ENCODE data around the gene SLC44A5. TPM values are rescaled to one million over a fixed set of nuclear protein-coding genes. Genes with fewer than 3 reads are reported as not detected.
A peak's percentile ranks its signal among the peaks of the same experiment; 100 is the strongest.

Gene SLC44A5
- total RNA-seq, 4 donors from 2014 or later: 2.2 to 5.2 (median 3.3) TPM; not detected in 1

DNA sequence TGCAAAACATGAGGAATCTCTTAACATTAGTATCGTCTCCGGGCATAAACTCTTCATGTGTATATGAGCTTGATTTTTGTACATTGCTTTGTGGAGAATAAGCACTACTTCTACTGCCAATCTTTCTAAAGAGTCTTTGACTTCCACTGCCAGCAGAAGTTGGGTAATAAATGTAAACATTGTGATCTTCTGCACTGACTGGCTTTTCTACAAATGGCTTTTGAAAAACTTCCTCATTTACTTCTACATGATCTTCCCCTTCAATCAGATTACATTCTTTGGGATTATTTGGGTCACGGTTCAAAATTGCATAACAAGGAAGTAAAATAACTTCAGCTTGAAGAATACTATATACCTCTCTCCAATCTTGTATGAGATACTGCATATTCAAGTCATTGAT lies 30.4 kb upstream of the SLC44A5 start:
- TF ChIP-seq, protein P1, sequence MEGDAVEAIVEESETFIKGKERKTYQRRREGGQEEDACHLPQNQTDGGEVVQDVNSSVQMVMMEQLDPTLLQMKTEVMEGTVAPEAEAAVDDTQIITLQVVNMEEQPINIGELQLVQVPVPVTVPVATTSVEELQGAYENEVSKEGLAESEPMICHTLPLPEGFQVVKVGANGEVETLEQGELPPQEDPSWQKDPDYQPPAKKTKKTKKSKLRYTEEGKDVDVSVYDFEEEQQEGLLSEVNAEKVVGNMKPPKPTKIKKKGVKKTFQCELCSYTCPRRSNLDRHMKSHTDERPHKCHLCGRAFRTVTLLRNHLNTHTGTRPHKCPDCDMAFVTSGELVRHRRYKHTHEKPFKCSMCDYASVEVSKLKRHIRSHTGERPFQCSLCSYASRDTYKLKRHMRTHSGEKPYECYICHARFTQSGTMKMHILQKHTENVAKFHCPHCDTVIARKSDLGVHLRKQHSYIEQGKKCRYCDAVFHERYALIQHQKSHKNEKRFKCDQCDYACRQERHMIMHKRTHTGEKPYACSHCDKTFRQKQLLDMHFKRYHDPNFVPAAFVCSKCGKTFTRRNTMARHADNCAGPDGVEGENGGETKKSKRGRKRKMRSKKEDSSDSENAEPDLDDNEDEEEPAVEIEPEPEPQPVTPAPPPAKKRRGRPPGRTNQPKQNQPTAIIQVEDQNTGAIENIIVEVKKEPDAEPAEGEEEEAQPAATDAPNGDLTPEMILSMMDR (IDR thresholded peaks at IDR 0.05): no peak
- no peak for TF ChIP-seq POLR2A (IDR thresholded peaks at IDR 0.05)
- no peak for TF ChIP-seq EP300 (IDR thresholded peaks at IDR 0.05; ENCODE audit: low read depth)
- no peak for TF ChIP-seq POLR2AphosphoS5 (IDR thresholded peaks at IDR 0.05)
- H3K27ac ChIP-seq: no peak overlapping the region
- 67 to 73% methylated on average over 3 of the region's 3 CpGs for WGBS, 2 donors (ENCODE audit: low coverage in 1 of 2)
- H3K9me3 ChIP-seq: no peaks in the 10 kb centered on the region
- no peaks in the 10 kb centered on the region for H3K27me3 ChIP-seq
- DNase-seq: no peak
- intact Hi-C loops (cut with DNase I; ENCODE audit: low total_unique reads): no loop called here
- H3K36me3 ChIP-seq: no peaks in the 10 kb centered on the region
- in situ Hi-C loops (cut with MboI; ENCODE audit: low pct_ligation_motif_present in 1 of 4, low pct_unique_long_range_greater_than_20kb in 1 of 4, low sequenced_read_pairs in 3 of 4): loop anchor here in 3 of 4 donors (25.0 kb wide), 3 partner anchors 354 to 404 kb away; no protein-coding TSS in a partner anchor
- no peak overlapping the region for H3K4me3 ChIP-seq
- H3K4me1 ChIP-seq: no peaks in the 10 kb centered on the region

DNA sequence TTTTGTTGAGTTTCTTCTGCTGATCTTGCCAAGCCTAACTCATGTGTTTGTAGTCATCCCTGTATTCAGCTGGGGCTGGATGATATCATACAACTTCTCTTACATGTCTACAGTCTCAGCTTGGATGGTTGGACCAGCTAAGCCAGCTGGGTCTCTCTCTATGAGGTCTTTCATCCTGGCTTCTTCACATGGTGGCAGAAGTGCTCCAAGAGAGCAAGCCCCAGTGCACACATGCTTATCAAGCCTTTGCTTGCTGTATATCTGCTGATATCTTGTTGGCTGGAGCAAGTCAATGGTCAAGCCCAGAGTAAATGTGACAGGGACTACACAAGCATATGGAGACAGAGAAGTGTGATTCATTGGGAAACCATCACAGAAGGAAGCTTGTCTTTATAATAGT lies 29.2 kb upstream of the SLC44A5 start:
- in situ Hi-C loops (cut with MboI; ENCODE audit: low pct_ligation_motif_present in 1 of 4, low pct_unique_long_range_greater_than_20kb in 1 of 4, low sequenced_read_pairs in 3 of 4): loop anchor here in 3 of 4 donors (25.0 kb wide), 3 partner anchors 353 to 403 kb away; no protein-coding TSS in a partner anchor
- Histone ChIP-seq H3K4me1 (no peaks in the 10 kb centered on the region), H3K4me3 (no peak overlapping the region), H3K27me3 (no peaks in the 10 kb centered on the region), H3K36me3 (no peaks in the 10 kb centered on the region), H3K27ac (no peak overlapping the region), H3K9me3 (no peaks in the 10 kb centered on the region)
- DNase-seq: no peak
- TF ChIP-seq POLR2A (IDR thresholded peaks at IDR 0.05): no peak
- TF ChIP-seq, protein P1 (IDR thresholded peaks at IDR 0.05): no peak
- no peak for TF ChIP-seq EP300 (IDR thresholded peaks at IDR 0.05; ENCODE audit: low read depth)
- no peak for TF ChIP-seq POLR2AphosphoS5 (IDR thresholded peaks at IDR 0.05)
- intact Hi-C loops (cut with DNase I; ENCODE audit: low total_unique reads): no loop called here

DNA sequence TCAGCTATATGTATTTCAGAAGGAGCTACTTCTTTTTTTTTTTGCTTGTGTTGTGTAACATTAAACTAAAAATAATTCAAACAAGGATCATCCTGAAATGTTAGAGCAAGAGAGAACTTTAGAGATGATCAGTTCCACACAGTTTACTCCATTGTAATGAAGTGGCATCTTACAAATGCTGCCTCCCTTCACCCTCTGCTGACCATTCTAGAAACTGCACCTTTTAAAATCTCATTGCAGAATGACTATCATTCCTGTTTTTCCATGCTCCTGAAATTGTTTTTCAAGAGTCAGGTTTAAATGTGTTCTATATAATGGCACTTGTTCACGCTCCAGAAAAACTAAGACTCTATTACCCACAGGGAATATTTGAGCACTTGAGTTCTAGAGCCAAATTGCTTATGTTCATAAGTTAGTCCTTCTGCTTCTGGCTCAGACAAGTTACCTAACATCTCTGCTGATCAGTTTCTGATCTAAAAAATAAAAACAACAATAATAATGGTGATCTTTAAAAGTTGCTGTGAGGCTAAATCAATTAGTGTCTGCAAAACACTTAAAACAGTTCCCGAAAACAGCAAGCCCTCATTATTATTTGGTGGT lies 21.5 kb upstream of the SLC44A5 start:
- no peaks in the 10 kb centered on the region for H3K4me1 ChIP-seq
- WGBS, 2 donors (ENCODE audit: low coverage in 1 of 2): 48 to 55% methylated on average over 2 of the region's 2 CpGs
- intact Hi-C loops (cut with DNase I; ENCODE audit: low total_unique reads): loop anchor here (5.0 kb wide), 1 partner anchor 860 kb away; no protein-coding TSS in a partner anchor
- H3K27me3 ChIP-seq: peaks cover 6% of the 10 kb centered on the region
- no peaks in the 10 kb centered on the region for H3K9me3 ChIP-seq
- in situ Hi-C loops (cut with MboI; ENCODE audit: low pct_ligation_motif_present in 1 of 4, low pct_unique_long_range_greater_than_20kb in 1 of 4, low sequenced_read_pairs in 3 of 4): loop anchor here in 3 of 4 donors (25.0 kb wide), 3 partner anchors 345 to 395 kb away; no protein-coding TSS in a partner anchor
- DNase-seq: no peak
- no peak overlapping the region for H3K27ac ChIP-seq
- no peak overlapping the region for H3K4me3 ChIP-seq
- no peak for TF ChIP-seq POLR2A (IDR thresholded peaks at IDR 0.05)
- TF ChIP-seq EP300 (IDR thresholded peaks at IDR 0.05; ENCODE audit: low read depth): no peak
- no peak for TF ChIP-seq POLR2AphosphoS5 (IDR thresholded peaks at IDR 0.05)
- TF ChIP-seq, protein P1 (IDR thresholded peaks at IDR 0.05): peak; percentile 52 to 72 (median 63)
- no peaks in the 10 kb centered on the region for H3K36me3 ChIP-seq

DNA sequence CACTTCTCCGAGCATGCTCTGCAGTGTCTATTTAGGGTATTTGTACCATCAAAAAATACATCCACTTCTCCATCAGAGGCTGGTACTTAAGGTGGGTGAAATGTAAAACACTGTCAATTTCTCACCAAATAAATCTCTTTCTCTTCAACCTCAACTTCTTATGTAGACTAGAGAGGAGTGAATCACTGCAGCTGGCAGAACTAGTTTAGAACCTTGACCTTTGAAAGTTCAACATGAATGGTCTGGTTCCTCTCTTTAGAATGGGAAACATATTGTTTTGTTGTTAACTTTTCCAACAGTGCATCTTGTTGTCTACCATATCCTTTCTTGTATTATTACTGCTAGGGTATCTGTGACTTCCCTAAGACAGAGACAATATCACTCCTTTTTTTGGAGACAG lies 20.1 kb upstream of the SLC44A5 start:
- Histone ChIP-seq H3K4me3 (no peak overlapping the region), H3K36me3 (no peaks in the 10 kb centered on the region), H3K27ac (no peak overlapping the region), H3K4me1 (no peaks in the 10 kb centered on the region), H3K27me3 (peaks cover 9% of the 10 kb centered on the region), H3K9me3 (no peaks in the 10 kb centered on the region)
- in situ Hi-C loops (cut with MboI; ENCODE audit: low pct_ligation_motif_present in 1 of 4, low pct_unique_long_range_greater_than_20kb in 1 of 4, low sequenced_read_pairs in 3 of 4) (loop anchor here in 3 of 4 donors (25.0 kb wide), 3 partner anchors 344 to 394 kb away; no protein-coding TSS in a partner anchor), intact Hi-C loops (cut with DNase I; ENCODE audit: low total_unique reads) (loop anchor here (5.0 kb wide), 1 partner anchor 859 kb away; no protein-coding TSS in a partner anchor)
- TF ChIP-seq, protein P1 (IDR thresholded peaks at IDR 0.05): no peak
- TF ChIP-seq POLR2AphosphoS5 (IDR thresholded peaks at IDR 0.05): no peak
- 65 to 80% methylated on average over 1 of the region's 1 CpG for WGBS, 2 donors (ENCODE audit: low coverage in 1 of 2)
- no peak for DNase-seq

All from transverse colon (tissue), 4 donors.